ENCODE measurements around the gene CYP4B1. TPM values are rescaled to one million over a fixed set of nuclear protein-coding genes. Genes with fewer than 3 reads are reported as not detected.

CYP4B1 gene
- total RNA-seq, 1 experiment from 2014 or later, result not detected

DNA sequence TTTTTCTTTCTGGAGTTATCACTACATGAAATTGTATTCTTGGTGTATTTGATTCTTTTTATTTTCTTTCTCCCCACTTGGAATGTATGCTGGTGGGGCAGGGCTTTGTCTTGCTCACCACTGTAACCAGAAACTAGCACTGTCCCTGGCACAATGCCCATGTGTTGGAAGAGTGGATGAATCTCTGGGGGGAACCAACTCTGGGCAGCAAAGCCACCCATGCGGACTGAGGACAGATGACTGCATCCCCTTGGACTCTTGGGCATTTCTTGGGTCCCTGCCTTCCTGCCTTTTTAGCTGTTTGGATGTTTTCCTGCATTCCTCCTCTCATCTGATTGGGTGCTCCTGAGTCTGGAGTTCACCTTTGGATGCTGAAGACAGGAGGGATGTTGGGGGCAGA lies 6.1 kb downstream of the CYP4B1 start:
- no peak for DNase-seq
- Mint-ChIP-seq H3K4me3 (no peak overlapping the region), H3K9me3 (peaks cover 2 to 4% of the 10 kb centered on the region in 2 experiments; a peak in 3 of 5 replicates), H3K27ac (no peak overlapping the region), H3K4me1 (peaks cover 6 to 12% of the 10 kb centered on the region in 2 experiments), H3K36me3 (ENCODE audit: insufficient read depth in 1 of 3, low read depth in 3 of 3) (0 out of 7 replicates have a peak, but pooled peaks cover 0 to 3% (median 0%) of the 10 kb centered on the region in 3 experiments), H3K27me3 (ENCODE audit: low read depth) (peaks cover 17% of the 10 kb centered on the region)
- WGBS (ENCODE audit: extremely low coverage, insufficient read length, low lambda C conversion rate), result no CpG with 5 or more reads among the region's 1 CpG
- no peak overlapping the region for H2BK5ac ChIP-seq (ENCODE audit: insufficient read length, low read length)
- no peak overlapping the region for H3K4me2 ChIP-seq (ENCODE audit: insufficient read depth, insufficient read length, low read length)
- no peak overlapping the region for H3K14ac ChIP-seq (ENCODE audit: insufficient read depth, low read length)
- no peak overlapping the region for H2BK12ac ChIP-seq (ENCODE audit: insufficient read length, low read depth, low read length)
- no peak overlapping the region for H3K9ac ChIP-seq (ENCODE audit: extremely low read depth, insufficient read length, low read length)
- no peaks in the 10 kb centered on the region for H3K23me2 ChIP-seq (ENCODE audit: insufficient read length, low read depth, low read length, poor library complexity, severe bottlenecking)
- H4K5ac ChIP-seq (ENCODE audit: insufficient read length, low read depth, low read length), result no peak overlapping the region
- H3K23ac ChIP-seq (ENCODE audit: insufficient read length, low read depth, low read length), result no peak overlapping the region
- H2AFZ ChIP-seq (ENCODE audit: low read length), result no peak overlapping the region
- no peaks in the 10 kb centered on the region for H3K79me1 ChIP-seq (ENCODE audit: insufficient read depth, low read depth, low read length, poor library complexity, severe bottlenecking)
- no peaks in the 10 kb centered on the region for H3K9me3 ChIP-seq (ENCODE audit: control insufficient read depth, low read depth, low read length)
- H2BK20ac ChIP-seq (ENCODE audit: low read depth, low read length, poor library complexity, severe bottlenecking), result no peak overlapping the region
- no peak overlapping the region for H2BK120ac ChIP-seq (ENCODE audit: low read depth, low read length, poor library complexity, severe bottlenecking)
- H2BK15ac ChIP-seq (ENCODE audit: low read depth, low read length), result no peak overlapping the region
- no peak overlapping the region for H3K4ac ChIP-seq (ENCODE audit: low read depth, low read length)
- H2AK5ac ChIP-seq (ENCODE audit: insufficient read length, low read length), result no peak overlapping the region
- H4K8ac ChIP-seq (replicated peaks; ENCODE audit: insufficient read length, low read depth, low read length), result no peak overlapping the region
- no peak overlapping the region for H3T11ph ChIP-seq (ENCODE audit: low read length)
- H3K18ac ChIP-seq (ENCODE audit: insufficient read length, low read depth, low read length), result no peak overlapping the region
- TF ChIP-seq, protein P1, sequence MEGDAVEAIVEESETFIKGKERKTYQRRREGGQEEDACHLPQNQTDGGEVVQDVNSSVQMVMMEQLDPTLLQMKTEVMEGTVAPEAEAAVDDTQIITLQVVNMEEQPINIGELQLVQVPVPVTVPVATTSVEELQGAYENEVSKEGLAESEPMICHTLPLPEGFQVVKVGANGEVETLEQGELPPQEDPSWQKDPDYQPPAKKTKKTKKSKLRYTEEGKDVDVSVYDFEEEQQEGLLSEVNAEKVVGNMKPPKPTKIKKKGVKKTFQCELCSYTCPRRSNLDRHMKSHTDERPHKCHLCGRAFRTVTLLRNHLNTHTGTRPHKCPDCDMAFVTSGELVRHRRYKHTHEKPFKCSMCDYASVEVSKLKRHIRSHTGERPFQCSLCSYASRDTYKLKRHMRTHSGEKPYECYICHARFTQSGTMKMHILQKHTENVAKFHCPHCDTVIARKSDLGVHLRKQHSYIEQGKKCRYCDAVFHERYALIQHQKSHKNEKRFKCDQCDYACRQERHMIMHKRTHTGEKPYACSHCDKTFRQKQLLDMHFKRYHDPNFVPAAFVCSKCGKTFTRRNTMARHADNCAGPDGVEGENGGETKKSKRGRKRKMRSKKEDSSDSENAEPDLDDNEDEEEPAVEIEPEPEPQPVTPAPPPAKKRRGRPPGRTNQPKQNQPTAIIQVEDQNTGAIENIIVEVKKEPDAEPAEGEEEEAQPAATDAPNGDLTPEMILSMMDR (conservative IDR thresholded peaks at IDR 0.05), result no peak
- H3K56ac ChIP-seq (ENCODE audit: insufficient read length, low read depth, low read length), result no peak overlapping the region
- no peaks in the 10 kb centered on the region for H3K4me1 ChIP-seq (ENCODE audit: insufficient read depth, low read length)
- H3K79me2 ChIP-seq (ENCODE audit: insufficient read depth, low read length), result no peaks in the 10 kb centered on the region
- no peaks in the 10 kb centered on the region for H4K20me1 ChIP-seq (ENCODE audit: control insufficient read depth, insufficient read depth, insufficient read length)
- H3K27me3 ChIP-seq (ENCODE audit: insufficient read depth, low read length), result no peaks in the 10 kb centered on the region
- no peak overlapping the region for H4K91ac ChIP-seq (ENCODE audit: insufficient read length, low read depth, low read length)
- H3K27ac ChIP-seq (ENCODE audit: insufficient read length, low read depth, low read length), result no peak overlapping the region
